Neuron (in vitro differentiated cells): ENCODE results near the gene FLYWCH2.
"Not testable (repeated sequence)": the region's sequence is repeated elsewhere in the genome, so short reads cannot be mapped to it uniquely, and the experiment has no call there.

ENCODE experiments used
- H2AFZ ChIP-seq: one replicate; pipeline ENCODE4 v1.6.1; 2013; ENCODE audit warnings: low read depth, mild to moderate bottlenecking, inconsistent platforms, low read length, moderate library complexity
- H3K27me3 ChIP-seq: one replicate; pipeline ENCODE4 v1.6.1; 2013; ENCODE audit warnings: low read length; ENCODE audit not compliant: insufficient read depth
- H3K36me3 ChIP-seq: one replicate; pipeline ENCODE4 v1.6.1; 2013; ENCODE audit warnings: low read length; ENCODE audit not compliant: insufficient read depth
- H3K4me1 ChIP-seq: one replicate; pipeline ENCODE4 v1.6.1; 2013; ENCODE audit warnings: low read length; ENCODE audit not compliant: insufficient read depth
- H3K4me3 ChIP-seq: 2 replicates; pipeline ENCODE4 v1.5.1; 2013; ENCODE audit warnings: mild to moderate bottlenecking, low read length, moderate library complexity
- H3K9me3 ChIP-seq: one replicate; pipeline ENCODE4 v1.6.1; 2013; ENCODE audit warnings: low read length

The FLYWCH2 gene

GRCh38 chr16:2919511-2920255, 36.7 kb downstream of the FLYWCH2 start:
- Histone ChIP-seq H2AFZ (no peak overlapping the region), H3K4me1 (no peaks in the 10 kb centered on the region), H3K27me3 (no peaks in the 10 kb centered on the region), H3K4me3 (no peak overlapping the region), H3K9me3 (no peaks in the 10 kb centered on the region), H3K36me3 (peaks cover 13% of the 10 kb centered on the region)

DNA sequence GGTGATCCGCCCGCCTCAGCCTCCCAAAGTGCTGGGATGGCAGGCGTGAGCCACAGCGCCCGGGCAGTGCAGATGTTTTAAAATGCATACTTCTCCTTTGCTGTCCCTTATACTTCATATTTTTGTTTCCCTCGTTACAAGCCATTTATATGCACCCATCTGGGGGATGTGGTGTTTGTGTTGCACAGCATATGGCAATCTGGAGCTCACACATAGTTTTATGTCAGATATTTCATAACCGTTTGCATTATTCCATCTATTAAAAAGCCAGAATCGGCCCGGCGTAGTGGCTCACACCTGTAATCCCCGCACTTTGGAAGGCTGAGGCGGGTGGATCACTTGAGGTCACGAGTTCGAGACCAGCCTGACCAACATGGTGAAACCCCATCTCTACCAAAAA, 40.5 kb downstream of the FLYWCH2 start:
- no peak overlapping the region for H3K4me3 ChIP-seq
- H3K9me3 ChIP-seq, result no peaks in the 10 kb centered on the region
- H3K27me3 ChIP-seq, result no peaks in the 10 kb centered on the region
- H3K36me3 ChIP-seq, result peaks cover 6% of the 10 kb centered on the region
- no peaks in the 10 kb centered on the region for H3K4me1 ChIP-seq
- no peak overlapping the region for H2AFZ ChIP-seq

GRCh38 chr16:2924901-2925755, 42.1 kb downstream of the FLYWCH2 start:
- peaks cover 3% of the 10 kb centered on the region for H3K36me3 ChIP-seq
- H2AFZ ChIP-seq, result no peak overlapping the region

GRCh38 chr16:2925951-2926649, 43.1 kb downstream of the FLYWCH2 start:
- no peaks in the 10 kb centered on the region for H3K4me1 ChIP-seq
- H3K36me3 ChIP-seq, result peaks cover 3% of the 10 kb centered on the region
- no peaks in the 10 kb centered on the region for H3K27me3 ChIP-seq
- H2AFZ ChIP-seq, result no peak overlapping the region
- H3K4me3 ChIP-seq, result no peak overlapping the region
- no peaks in the 10 kb centered on the region for H3K9me3 ChIP-seq

More at GRCh38 chr16:2924901-2925755, 42.1 kb downstream of the FLYWCH2 start:
- no peaks in the 10 kb centered on the region for H3K9me3 ChIP-seq
- no peaks in the 10 kb centered on the region for H3K27me3 ChIP-seq
- no peak overlapping the region for H3K4me3 ChIP-seq
- no peaks in the 10 kb centered on the region for H3K4me1 ChIP-seq

DNA sequence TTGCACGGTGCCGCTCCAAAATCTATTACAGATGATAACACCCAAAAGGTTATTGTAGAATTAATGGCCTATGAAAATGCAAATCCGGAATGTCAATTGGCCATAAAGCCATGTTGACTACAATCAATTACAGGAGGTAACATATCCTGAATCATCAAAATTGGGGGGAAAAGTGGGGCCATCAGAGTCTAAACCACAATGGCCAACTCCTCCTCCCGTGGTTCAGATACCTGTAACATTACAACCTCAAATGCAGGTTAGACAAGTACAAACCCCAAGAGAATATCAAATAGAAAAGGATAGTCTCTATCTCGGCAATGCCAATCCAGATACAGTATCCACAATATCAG, 43.6 kb downstream of the FLYWCH2 start:
- H2AFZ ChIP-seq, result no peak overlapping the region
- H3K4me3 ChIP-seq, result no peak overlapping the region
- no peaks in the 10 kb centered on the region for H3K4me1 ChIP-seq
- no peaks in the 10 kb centered on the region for H3K27me3 ChIP-seq
- peaks cover 3% of the 10 kb centered on the region for H3K36me3 ChIP-seq
- no peaks in the 10 kb centered on the region for H3K9me3 ChIP-seq

GRCh38 chr16:2927010-2927646, 44.1 kb downstream of the FLYWCH2 start:
- no peak overlapping the region for H3K4me3 ChIP-seq
- H3K36me3 ChIP-seq, result peaks cover 2% of the 10 kb centered on the region
- no peaks in the 10 kb centered on the region for H3K4me1 ChIP-seq
- H3K9me3 ChIP-seq, result no peaks in the 10 kb centered on the region
- H3K27me3 ChIP-seq, result no peaks in the 10 kb centered on the region
- H2AFZ ChIP-seq, result no peak overlapping the region

- not testable (repeated sequence) for H3K4me1 ChIP-seq, H3K27me3 ChIP-seq, H3K36me3 ChIP-seq, H3K9me3 ChIP-seq, H2AFZ ChIP-seq, H3K4me3 ChIP-seq
Measured at GRCh38 chr16:2928151-2928550, 45.1 kb downstream of the FLYWCH2 start.

GRCh38 chr16:2928796-2929195, 45.8 kb downstream of the FLYWCH2 start:
- H3K9me3 ChIP-seq, result no peaks in the 10 kb centered on the region
- no peaks in the 10 kb centered on the region for H3K36me3 ChIP-seq
- H3K27me3 ChIP-seq, result no peaks in the 10 kb centered on the region
- H2AFZ ChIP-seq, result no peak overlapping the region
- H3K4me3 ChIP-seq, result no peak overlapping the region
- no peaks in the 10 kb centered on the region for H3K4me1 ChIP-seq

DNA sequence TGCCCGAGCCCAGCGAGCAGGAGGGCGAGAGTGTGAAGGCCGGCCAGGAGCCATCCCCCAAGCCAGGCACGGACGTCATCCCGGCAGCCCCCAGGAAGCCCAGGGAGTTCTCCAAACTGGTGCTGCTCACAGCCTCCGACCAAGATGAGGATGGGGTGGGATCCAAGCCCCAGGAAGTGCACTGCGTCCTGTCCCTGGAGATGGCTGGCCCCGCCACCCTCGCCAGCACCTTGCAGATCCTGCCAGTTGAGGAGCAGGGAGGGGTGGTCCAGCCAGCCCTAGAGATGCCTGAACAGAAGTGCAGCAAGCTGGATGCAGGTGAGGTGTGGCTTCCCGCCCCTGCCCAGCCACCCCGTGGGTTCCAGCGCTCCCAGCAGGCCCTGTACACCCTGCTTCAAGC, 46.7 kb downstream of the FLYWCH2 start:
- no peaks in the 10 kb centered on the region for H3K4me1 ChIP-seq
- H3K27me3 ChIP-seq, result no peaks in the 10 kb centered on the region
- H3K9me3 ChIP-seq, result no peaks in the 10 kb centered on the region
- no peak overlapping the region for H2AFZ ChIP-seq
- H3K4me3 ChIP-seq, result no peak overlapping the region
- peaks cover 5% of the 10 kb centered on the region for H3K36me3 ChIP-seq

DNA sequence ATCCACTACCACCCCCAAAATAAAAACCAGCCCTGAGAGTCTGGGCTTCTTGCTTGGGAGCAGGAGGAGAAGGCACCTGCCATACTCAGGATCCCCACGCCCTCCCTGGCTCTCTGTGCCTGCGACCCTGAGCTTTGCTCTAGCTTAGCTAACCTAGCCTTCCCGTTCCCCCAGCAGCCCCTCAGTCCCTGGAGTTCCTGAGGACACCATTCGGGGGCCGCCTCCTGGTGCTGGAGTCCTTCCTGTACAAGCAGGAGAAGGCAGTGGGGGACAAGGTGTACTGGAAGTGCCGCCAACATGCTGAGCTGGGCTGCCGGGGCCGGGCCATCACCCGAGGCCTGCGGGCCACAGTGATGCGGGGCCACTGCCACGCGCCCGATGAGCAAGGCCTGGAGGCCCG, 47.2 kb downstream of the FLYWCH2 start:
- Histone ChIP-seq H3K4me3 (no peak overlapping the region), H3K4me1 (no peaks in the 10 kb centered on the region), H3K36me3 (peaks cover 5% of the 10 kb centered on the region), H3K27me3 (no peaks in the 10 kb centered on the region), H3K9me3 (no peaks in the 10 kb centered on the region), H2AFZ (no peak overlapping the region)

DNA sequence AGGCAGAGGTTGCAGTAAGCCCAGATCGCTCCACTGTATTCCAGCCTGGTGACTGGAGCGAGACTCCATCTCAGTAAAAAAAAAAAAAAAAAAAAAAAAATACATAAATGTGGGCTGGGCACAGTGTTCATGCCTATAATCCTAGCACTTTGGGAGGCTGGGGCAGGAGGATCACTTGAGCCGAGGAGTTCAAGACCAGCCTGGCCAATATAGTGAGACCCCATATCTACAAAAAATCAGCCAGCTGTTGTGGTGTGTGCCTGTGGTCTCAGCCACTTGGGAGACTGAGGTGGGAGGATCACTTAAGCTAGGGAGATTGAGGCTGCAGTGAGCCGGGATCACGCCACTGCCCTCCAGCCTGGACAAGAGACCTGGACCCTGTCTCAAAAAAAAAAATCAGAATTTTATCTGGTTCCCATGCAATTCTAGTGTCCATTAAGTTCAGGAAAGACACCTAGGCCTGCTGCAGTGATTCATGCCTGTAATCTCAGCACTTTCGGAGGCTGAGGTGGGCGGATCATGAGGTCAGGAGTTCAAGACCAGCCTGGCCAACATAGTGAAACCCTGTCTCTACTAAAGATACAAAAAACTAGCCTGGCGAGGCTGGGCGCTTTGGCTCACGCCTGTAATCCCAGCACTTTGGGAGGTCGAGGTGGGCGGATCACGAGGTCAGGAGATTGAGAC, 48.4 kb downstream of the FLYWCH2 start:
- not testable (repeated sequence) for H2AFZ ChIP-seq, H3K27me3 ChIP-seq

DNA sequence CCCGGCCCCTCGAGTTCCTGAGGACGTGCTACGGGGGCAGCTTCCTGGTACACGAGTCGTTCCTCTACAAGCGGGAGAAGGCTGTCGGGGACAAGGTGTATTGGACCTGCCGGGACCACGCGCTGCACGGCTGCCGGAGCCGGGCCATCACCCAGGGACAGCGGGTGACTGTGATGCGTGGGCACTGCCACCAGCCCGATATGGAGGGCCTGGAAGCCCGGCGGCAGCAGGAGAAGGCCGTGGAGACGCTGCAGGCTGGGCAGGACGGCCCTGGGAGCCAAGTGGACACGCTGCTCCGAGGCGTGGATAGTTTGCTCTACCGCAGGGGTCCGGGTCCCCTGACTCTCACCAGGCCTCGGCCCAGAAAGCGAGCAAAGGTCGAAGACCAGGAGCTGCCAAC, 50.1 kb downstream of the FLYWCH2 start:
- Histone ChIP-seq H3K27me3 (no peaks in the 10 kb centered on the region), H3K4me3 (no peak overlapping the region), H2AFZ (no peak overlapping the region), H3K4me1 (no peaks in the 10 kb centered on the region), H3K9me3 (no peaks in the 10 kb centered on the region), H3K36me3 (peaks cover 16% of the 10 kb centered on the region)

More for the DNA sequence above, 48.4 kb downstream of the FLYWCH2 start:
- H3K36me3 ChIP-seq, H3K9me3 ChIP-seq, H3K4me1 ChIP-seq, H3K4me3 ChIP-seq: not testable (repeated sequence)
